HL-60 (cell line): ENCODE data around the gene TLCD3A.

Experiments used
- CTCF ChIP-seq: IDR thresholded peaks from one replicate; pipeline ENCODE4 v1.5.1; 2011; ENCODE audit warnings: low read length, control low read depth, inconsistent platforms; ENCODE audit not compliant: insufficient read depth
- REST ChIP-seq: IDR thresholded peaks from 2 replicates; pipeline ENCODE4 v1.6.1; 2012; ENCODE audit warnings: low read depth; ENCODE audit not compliant: insufficient replicate concordance
- SPI1 ChIP-seq: IDR thresholded peaks from 2 replicates; pipeline ENCODE4 v1.6.1; 2012; ENCODE audit warnings: low read depth, mild to moderate bottlenecking, borderline replicate concordance

GRCh38 chr17:752002-752619 is 19.7 kb downstream of the TLCD3A start, which contains the start of gene GEMIN4:
- TF ChIP-seq CTCF (peak; percentile 58), SPI1 (no peak), REST (no peak)
